GM19193 (cell line): ENCODE data around the gene MLLT6.

Source experiments
- POLR2A ChIP-seq: IDR thresholded peaks from 4 replicates; pipeline ENCODE4 v1.6.1; 2011; ENCODE audit not compliant: insufficient read depth, insufficient read length; ENCODE audit errors: extremely low read depth

MLLT6 gene

GRCh38 chr17:38709864-38710603 is 5.0 kb downstream of the MLLT6 start:
- peak; percentile 18 for TF ChIP-seq POLR2A

- TF ChIP-seq POLR2A: no peak
These were observed 5.5 kb downstream of the MLLT6 start for GRCh38 chr17:38710604-38710962.

GRCh38 chr17:38710985-38711384 is 5.9 kb downstream of the MLLT6 start:
- no peak for TF ChIP-seq POLR2A

GRCh38 chr17:38711792-38712571 is 6.9 kb downstream of the MLLT6 start:
- TF ChIP-seq POLR2A: no peak

- TF ChIP-seq POLR2A: no peak
These were observed 7.5 kb downstream of the MLLT6 start for GRCh38 chr17:38712593-38712992.

- TF ChIP-seq POLR2A: no peak
These were observed 8.5 kb downstream of the MLLT6 start for GRCh38 chr17:38713456-38714075.

- peak; percentile 27 for TF ChIP-seq POLR2A
These were observed 10.3 kb downstream of the MLLT6 start for GRCh38 chr17:38715216-38715943.

- no peak for TF ChIP-seq POLR2A
These were observed 11.4 kb downstream of the MLLT6 start for GRCh38 chr17:38716368-38717005.

- TF ChIP-seq POLR2A: no peak
These were observed 12.2 kb downstream of the MLLT6 start for GRCh38 chr17:38717139-38717745.

- TF ChIP-seq POLR2A: no peak
These were observed 14.3 kb downstream of the MLLT6 start for GRCh38 chr17:38719289-38719942.

GRCh38 chr17:38719943-38720641 is 15.0 kb downstream of the MLLT6 start:
- no peak for TF ChIP-seq POLR2A

GRCh38 chr17:38720941-38721340 is 15.9 kb downstream of the MLLT6 start:
- TF ChIP-seq POLR2A: no peak

GRCh38 chr17:38721802-38722201 is 16.7 kb downstream of the MLLT6 start:
- no peak for TF ChIP-seq POLR2A
